HG02852 (cell line): ENCODE measurements around the gene TGFBR3.
"Not testable (repeated sequence)": the region's sequence is repeated elsewhere in the genome, so short reads cannot be mapped to it uniquely, and the experiment has no call there.

Source experiments
- ATAC-seq: cut with Tn5 transposase; IDR thresholded peaks from one replicate; pipeline ENCODE4 v1.9.1; 2021; ENCODE audit warnings: mild to moderate bottlenecking, moderate library complexity; ENCODE audit not compliant: unreplicated experiment

TGFBR3 gene

GRCh38 chr1:91884459-91885212, 1.3 kb downstream of the TGFBR3 start:
- ATAC-seq, result no peak

GRCh38 chr1:91883470-91883869, 2.5 kb downstream of the TGFBR3 start:
- no peak for ATAC-seq

- ATAC-seq, result no peak
Observed at GRCh38 chr1:91881280-91881679, 4.7 kb downstream of the TGFBR3 start.

GRCh38 chr1:91879733-91880132, 6.2 kb downstream of the TGFBR3 start:
- ATAC-seq, result no peak

GRCh38 chr1:91877574-91878208, 8.3 kb downstream of the TGFBR3 start:
- ATAC-seq, result peak; percentile 50

- ATAC-seq, result no peak
Observed at GRCh38 chr1:91876781-91877573, 9.0 kb downstream of the TGFBR3 start.

GRCh38 chr1:91876040-91876470, 9.9 kb downstream of the TGFBR3 start:
- ATAC-seq, result peak; percentile 87

GRCh38 chr1:91874167-91874566, 11.8 kb downstream of the TGFBR3 start:
- ATAC-seq, result no peak

GRCh38 chr1:91872559-91873081, 13.3 kb downstream of the TGFBR3 start:
- ATAC-seq, result peak; percentile 36

GRCh38 chr1:91872000-91872399, 14.0 kb downstream of the TGFBR3 start:
- no peak for ATAC-seq

GRCh38 chr1:91870322-91870721, 15.6 kb downstream of the TGFBR3 start:
- ATAC-seq, result no peak

GRCh38 chr1:91866425-91866824, 19.5 kb downstream of the TGFBR3 start:
- ATAC-seq, result no peak

GRCh38 chr1:91864017-91864700, 21.8 kb downstream of the TGFBR3 start:
- ATAC-seq, result no peak

GRCh38 chr1:91863498-91863897, 22.5 kb downstream of the TGFBR3 start:
- ATAC-seq, result no peak

GRCh38 chr1:91862120-91862519, 23.8 kb downstream of the TGFBR3 start:
- no peak for ATAC-seq

- ATAC-seq, result no peak
Observed at GRCh38 chr1:91857557-91858239, 28.3 kb downstream of the TGFBR3 start.

- no peak for ATAC-seq
Observed at GRCh38 chr1:91856996-91857395, 29.0 kb downstream of the TGFBR3 start.

- no peak for ATAC-seq
Observed at GRCh38 chr1:91854852-91855534, 31.0 kb downstream of the TGFBR3 start.

GRCh38 chr1:91853397-91853796, 32.6 kb downstream of the TGFBR3 start:
- no peak for ATAC-seq

GRCh38 chr1:91852011-91852410, 33.9 kb downstream of the TGFBR3 start:
- not testable (repeated sequence) for ATAC-seq
